NT2/D1 (cell line): Measurements from ENCODE around the gene NUDT5.

ENCODE experiments used
- SUZ12 ChIP-seq: IDR thresholded peaks from 2 replicates; pipeline ENCODE4 v1.6.1; 2011; ENCODE audit not compliant: insufficient read length, insufficient read depth; ENCODE audit errors: extremely low read depth
- YY1 ChIP-seq: IDR thresholded peaks from 2 replicates; pipeline ENCODE4 v1.6.1; 2011; ENCODE audit not compliant: insufficient read length, insufficient read depth
- ZNF274 ChIP-seq: IDR thresholded peaks from 2 replicates; pipeline ENCODE4 v1.6.1; 2011; ENCODE audit warnings: mild to moderate bottlenecking, low read depth, low read length

DNA sequence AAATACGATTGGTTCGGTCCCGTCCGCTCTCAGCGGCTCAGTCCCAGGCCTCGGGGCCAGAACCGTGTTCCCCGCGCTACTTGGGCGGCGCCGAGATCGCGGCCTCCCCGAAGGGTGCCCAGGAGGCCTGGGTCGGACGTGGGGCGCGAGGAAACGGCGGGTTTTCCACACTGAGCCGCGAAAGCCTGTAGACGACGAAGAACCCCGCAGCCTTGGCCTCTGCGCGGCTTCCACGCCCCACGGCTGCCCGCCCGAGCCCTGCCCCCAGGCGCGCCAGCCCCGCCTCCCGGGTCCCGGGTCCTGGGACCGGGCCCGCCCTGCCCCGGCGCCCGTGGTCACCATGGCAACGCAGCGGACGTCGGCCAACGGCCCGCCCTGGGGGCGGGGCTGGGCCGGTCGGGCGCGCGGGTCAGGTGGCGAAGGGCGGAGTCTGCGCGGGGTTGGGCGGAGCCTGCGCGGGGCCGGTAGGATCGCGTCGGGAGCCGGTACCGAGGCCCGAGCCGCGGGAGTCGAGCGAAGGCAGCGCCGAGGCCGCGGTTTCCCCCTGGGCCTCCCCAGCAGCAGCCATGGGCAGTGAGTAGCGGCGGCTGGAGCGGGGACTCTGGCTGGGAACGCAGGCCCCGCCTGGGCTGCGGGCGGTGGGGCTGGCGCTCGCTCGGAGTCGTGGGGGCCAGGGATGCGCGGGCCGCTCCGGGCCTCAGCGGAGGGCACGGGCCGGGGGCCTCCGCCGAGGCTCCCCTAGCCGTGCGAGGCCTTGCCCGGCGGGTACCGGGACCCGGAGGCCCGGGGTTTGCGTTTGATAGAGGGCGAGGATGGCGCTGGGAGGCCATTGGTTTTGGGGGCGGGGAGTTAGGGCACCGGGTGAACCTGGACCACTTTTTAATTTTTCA is 66.2 kb downstream of the NUDT5 start, which contains the start of gene SEC61A2:
- TF ChIP-seq YY1 = no peak
- no peak for TF ChIP-seq ZNF274
- no peak for TF ChIP-seq SUZ12
